ENCODE results near the gene NOA1. TPM values are rescaled to one million over a fixed set of nuclear protein-coding genes. Genes with fewer than 3 reads are reported as not detected.
"Not testable (repeated sequence)": the region's sequence is repeated elsewhere in the genome, so short reads cannot be mapped to it uniquely, and the experiment has no call there.

NOA1 gene
- polyA plus RNA-seq, 1 donor from 2014 or later = 17.1 TPM

DNA sequence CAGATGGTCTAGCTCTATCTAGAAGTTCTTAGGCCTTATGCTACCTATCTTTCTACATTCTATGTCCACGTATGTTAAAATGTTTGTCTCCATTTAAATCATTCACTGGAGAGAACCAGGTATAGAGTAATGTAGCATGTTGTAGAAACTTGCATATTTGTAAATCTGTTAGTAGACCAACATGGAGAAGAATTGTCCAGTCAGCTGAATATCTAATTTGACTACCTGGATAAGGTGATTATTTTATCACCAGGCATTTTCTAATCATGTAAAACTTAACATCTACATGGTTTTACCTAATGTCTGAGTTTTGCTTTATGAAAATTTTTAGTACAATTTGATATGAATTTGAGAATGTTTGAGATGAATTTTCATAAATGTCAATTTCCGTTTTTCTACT lies 50.2 kb downstream of the NOA1 start:
- H3K36me3 ChIP-seq (ENCODE audit: insufficient read depth, low read length) = no peaks in the 10 kb centered on the region
- H3K27ac ChIP-seq (ENCODE audit: low read length) = no peak overlapping the region
- no peaks in the 10 kb centered on the region for H4K20me1 ChIP-seq (ENCODE audit: insufficient read depth)
- H3K4me3 ChIP-seq (ENCODE audit: low read length) = no peak overlapping the region
- H3F3A ChIP-seq (ENCODE audit: insufficient read depth, low read length, poor library complexity, severe bottlenecking) = no peaks in the 10 kb centered on the region
- no peaks in the 10 kb centered on the region for H3K9me3 ChIP-seq (ENCODE audit: low read length)
- TF ChIP-seq EP300 (conservative IDR thresholded peaks at IDR 0.05; ENCODE audit: poor library complexity, severe bottlenecking) (no peak), MXI1 (conservative IDR thresholded peaks at IDR 0.05; ENCODE audit: poor library complexity, severe bottlenecking) (no peak), TAF1 (IDR thresholded peaks at IDR 0.05; ENCODE audit: low read depth) (no peak), RAD21 (conservative IDR thresholded peaks at IDR 0.05) (no peak), SMC3 (conservative IDR thresholded peaks at IDR 0.05; ENCODE audit: poor library complexity) (no peak), POLR2AphosphoS5 (IDR thresholded peaks at IDR 0.05) (no peak), EZH2 (IDR thresholded peaks at IDR 0.05; ENCODE audit: borderline replicate concordance, insufficient read depth, low read length, poor library complexity, severe bottlenecking) (no peak)
- TF ChIP-seq, protein P1, sequence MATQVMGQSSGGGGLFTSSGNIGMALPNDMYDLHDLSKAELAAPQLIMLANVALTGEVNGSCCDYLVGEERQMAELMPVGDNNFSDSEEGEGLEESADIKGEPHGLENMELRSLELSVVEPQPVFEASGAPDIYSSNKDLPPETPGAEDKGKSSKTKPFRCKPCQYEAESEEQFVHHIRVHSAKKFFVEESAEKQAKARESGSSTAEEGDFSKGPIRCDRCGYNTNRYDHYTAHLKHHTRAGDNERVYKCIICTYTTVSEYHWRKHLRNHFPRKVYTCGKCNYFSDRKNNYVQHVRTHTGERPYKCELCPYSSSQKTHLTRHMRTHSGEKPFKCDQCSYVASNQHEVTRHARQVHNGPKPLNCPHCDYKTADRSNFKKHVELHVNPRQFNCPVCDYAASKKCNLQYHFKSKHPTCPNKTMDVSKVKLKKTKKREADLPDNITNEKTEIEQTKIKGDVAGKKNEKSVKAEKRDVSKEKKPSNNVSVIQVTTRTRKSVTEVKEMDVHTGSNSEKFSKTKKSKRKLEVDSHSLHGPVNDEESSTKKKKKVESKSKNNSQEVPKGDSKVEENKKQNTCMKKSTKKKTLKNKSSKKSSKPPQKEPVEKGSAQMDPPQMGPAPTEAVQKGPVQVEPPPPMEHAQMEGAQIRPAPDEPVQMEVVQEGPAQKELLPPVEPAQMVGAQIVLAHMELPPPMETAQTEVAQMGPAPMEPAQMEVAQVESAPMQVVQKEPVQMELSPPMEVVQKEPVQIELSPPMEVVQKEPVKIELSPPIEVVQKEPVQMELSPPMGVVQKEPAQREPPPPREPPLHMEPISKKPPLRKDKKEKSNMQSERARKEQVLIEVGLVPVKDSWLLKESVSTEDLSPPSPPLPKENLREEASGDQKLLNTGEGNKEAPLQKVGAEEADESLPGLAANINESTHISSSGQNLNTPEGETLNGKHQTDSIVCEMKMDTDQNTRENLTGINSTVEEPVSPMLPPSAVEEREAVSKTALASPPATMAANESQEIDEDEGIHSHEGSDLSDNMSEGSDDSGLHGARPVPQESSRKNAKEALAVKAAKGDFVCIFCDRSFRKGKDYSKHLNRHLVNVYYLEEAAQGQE (IDR thresholded peaks at IDR 0.05; ENCODE audit: borderline replicate concordance) = no peak
- TF ChIP-seq, protein P2, sequence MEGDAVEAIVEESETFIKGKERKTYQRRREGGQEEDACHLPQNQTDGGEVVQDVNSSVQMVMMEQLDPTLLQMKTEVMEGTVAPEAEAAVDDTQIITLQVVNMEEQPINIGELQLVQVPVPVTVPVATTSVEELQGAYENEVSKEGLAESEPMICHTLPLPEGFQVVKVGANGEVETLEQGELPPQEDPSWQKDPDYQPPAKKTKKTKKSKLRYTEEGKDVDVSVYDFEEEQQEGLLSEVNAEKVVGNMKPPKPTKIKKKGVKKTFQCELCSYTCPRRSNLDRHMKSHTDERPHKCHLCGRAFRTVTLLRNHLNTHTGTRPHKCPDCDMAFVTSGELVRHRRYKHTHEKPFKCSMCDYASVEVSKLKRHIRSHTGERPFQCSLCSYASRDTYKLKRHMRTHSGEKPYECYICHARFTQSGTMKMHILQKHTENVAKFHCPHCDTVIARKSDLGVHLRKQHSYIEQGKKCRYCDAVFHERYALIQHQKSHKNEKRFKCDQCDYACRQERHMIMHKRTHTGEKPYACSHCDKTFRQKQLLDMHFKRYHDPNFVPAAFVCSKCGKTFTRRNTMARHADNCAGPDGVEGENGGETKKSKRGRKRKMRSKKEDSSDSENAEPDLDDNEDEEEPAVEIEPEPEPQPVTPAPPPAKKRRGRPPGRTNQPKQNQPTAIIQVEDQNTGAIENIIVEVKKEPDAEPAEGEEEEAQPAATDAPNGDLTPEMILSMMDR (IDR thresholded peaks at IDR 0.05; ENCODE audit: poor library complexity, severe bottlenecking) = no peak
- no peaks in the 10 kb centered on the region for H3K79me2 ChIP-seq (replicated peaks; ENCODE audit: insufficient read depth, low read length)
- no peaks in the 10 kb centered on the region for H3K9me2 ChIP-seq (ENCODE audit: insufficient read depth, low read length)
- H3K9ac ChIP-seq (ENCODE audit: low read length) = no peak overlapping the region
- no peaks in the 10 kb centered on the region for H3K27me3 ChIP-seq (ENCODE audit: insufficient read depth, low read depth, low read length)
- H3K4me2 ChIP-seq (ENCODE audit: low read length) = no peak overlapping the region
- H2AFZ ChIP-seq (ENCODE audit: low read depth, low read length) = no peak overlapping the region

DNA sequence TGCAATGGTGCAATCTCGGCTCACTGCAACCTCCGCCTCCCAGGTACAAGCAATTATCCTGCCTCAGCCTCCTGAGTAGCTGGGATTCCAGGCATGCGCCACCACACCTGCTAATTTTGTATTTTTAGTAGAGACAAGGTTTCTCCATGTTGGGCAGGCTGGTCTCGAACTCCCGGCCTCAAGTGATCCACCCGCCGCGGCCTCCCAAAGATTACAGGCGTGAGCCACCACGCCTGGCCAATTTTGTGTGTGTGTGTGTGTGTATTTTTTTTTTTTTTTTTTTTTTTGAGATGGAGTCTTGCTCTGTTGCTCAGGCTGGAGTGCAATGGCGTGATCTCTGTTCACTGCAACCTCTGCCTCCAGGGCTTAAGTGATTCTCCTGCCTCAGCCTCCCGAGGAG lies 62.4 kb downstream of the NOA1 start:
- H4K20me1 ChIP-seq (ENCODE audit: insufficient read depth); H3K4me3 ChIP-seq (ENCODE audit: low read length); H3K27me3 ChIP-seq (ENCODE audit: insufficient read depth, low read depth, low read length); H3K9me3 ChIP-seq (ENCODE audit: low read length); H3K9me2 ChIP-seq (ENCODE audit: insufficient read depth, low read length); H3K36me3 ChIP-seq (ENCODE audit: insufficient read depth, low read length); H3K27ac ChIP-seq (ENCODE audit: low read length); H3F3A ChIP-seq (ENCODE audit: insufficient read depth, low read length, poor library complexity, severe bottlenecking); H2AFZ ChIP-seq (ENCODE audit: low read depth, low read length); H3K4me2 ChIP-seq (ENCODE audit: low read length); H3K9ac ChIP-seq (ENCODE audit: low read length): not testable (repeated sequence)
- H3K79me2 ChIP-seq (replicated peaks; ENCODE audit: insufficient read depth, low read length) = peaks cover 45% of the 10 kb centered on the region

DNA sequence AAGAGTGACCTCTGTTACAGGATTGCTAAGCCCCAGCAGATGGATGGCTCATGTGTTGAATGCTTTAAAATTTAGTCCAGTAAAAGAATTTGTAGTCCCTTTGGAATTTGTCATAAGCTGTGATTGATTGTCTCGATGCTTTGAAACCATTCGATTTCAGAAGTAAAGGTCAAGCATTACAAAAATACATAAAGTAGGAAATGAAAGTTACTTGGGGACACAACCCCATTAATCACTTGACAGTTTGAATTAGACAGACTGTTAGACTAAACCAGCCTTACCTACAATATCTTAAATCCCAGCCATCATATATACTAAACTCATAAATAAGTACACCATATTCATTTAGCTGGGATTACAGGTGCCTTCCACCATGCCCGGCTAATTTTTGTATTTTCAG lies 63.1 kb downstream of the NOA1 start:
- Histone ChIP-seq H4K20me1 (ENCODE audit: insufficient read depth) (no peaks in the 10 kb centered on the region), H2AFZ (ENCODE audit: low read depth, low read length) (no peak overlapping the region), H3K36me3 (ENCODE audit: insufficient read depth, low read length) (no peaks in the 10 kb centered on the region)

More for the DNA sequence above, 63.1 kb downstream of the NOA1 start:
- peaks cover 8% of the 10 kb centered on the region for H3K27me3 ChIP-seq (ENCODE audit: insufficient read depth, low read depth, low read length)
- H3K9ac ChIP-seq (ENCODE audit: low read length) = no peak overlapping the region
- no peaks in the 10 kb centered on the region for H3K9me2 ChIP-seq (ENCODE audit: insufficient read depth, low read length)
- H3F3A ChIP-seq (ENCODE audit: insufficient read depth, low read length, poor library complexity, severe bottlenecking) = peaks cover 6% of the 10 kb centered on the region
- peaks cover 45% of the 10 kb centered on the region for H3K79me2 ChIP-seq (replicated peaks; ENCODE audit: insufficient read depth, low read length)
- TF ChIP-seq, protein P2 (IDR thresholded peaks at IDR 0.05; ENCODE audit: poor library complexity, severe bottlenecking) = no peak
- TF ChIP-seq MXI1 (conservative IDR thresholded peaks at IDR 0.05; ENCODE audit: poor library complexity, severe bottlenecking) = no peak
- H3K9me3 ChIP-seq (ENCODE audit: low read length) = no peaks in the 10 kb centered on the region
- H3K27ac ChIP-seq (ENCODE audit: low read length) = no peak overlapping the region
- no peak overlapping the region for H3K4me2 ChIP-seq (ENCODE audit: low read length)
- H3K4me3 ChIP-seq (ENCODE audit: low read length) = no peak overlapping the region
